ENCODE results near the gene ZNF853.

The ZNF853 gene

DNA sequence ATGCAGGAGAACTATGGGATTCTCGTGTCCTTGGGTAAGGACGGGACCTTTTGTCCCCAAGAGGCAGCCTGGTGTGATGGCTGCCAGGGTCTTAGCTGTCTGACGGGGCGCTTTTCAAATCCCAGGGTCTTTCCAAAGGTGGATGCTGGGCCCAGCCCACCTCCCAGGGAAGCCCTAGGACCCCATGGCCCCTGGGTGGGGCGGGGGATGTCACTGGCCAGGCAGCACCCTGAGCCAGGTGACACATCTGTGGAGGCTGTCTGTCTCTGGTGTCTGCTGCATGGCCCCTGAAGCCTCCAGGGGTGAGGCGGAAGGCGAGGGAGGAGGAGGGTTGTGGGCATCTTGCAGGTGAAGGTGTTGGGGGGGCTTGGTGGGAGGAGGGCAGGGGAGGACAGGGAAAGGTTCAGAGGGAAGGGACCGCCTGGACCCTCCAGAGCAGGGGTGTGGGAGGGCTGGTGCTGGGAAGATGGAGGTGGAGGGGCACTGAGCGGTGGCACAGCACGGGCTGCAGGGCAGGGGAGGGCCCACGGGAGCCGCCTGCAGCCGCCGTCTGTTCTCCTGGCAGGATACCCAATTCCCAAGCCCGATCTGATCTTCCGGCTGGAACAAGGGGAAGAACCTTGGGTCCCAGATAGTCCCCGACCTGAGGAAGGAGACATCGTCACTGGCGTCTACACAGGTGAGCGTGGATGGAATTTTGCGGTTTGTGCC is 28.7 kb downstream of the ZNF853 start:
- TF ChIP-seq, protein P1, sequence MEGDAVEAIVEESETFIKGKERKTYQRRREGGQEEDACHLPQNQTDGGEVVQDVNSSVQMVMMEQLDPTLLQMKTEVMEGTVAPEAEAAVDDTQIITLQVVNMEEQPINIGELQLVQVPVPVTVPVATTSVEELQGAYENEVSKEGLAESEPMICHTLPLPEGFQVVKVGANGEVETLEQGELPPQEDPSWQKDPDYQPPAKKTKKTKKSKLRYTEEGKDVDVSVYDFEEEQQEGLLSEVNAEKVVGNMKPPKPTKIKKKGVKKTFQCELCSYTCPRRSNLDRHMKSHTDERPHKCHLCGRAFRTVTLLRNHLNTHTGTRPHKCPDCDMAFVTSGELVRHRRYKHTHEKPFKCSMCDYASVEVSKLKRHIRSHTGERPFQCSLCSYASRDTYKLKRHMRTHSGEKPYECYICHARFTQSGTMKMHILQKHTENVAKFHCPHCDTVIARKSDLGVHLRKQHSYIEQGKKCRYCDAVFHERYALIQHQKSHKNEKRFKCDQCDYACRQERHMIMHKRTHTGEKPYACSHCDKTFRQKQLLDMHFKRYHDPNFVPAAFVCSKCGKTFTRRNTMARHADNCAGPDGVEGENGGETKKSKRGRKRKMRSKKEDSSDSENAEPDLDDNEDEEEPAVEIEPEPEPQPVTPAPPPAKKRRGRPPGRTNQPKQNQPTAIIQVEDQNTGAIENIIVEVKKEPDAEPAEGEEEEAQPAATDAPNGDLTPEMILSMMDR (IDR thresholded peaks at IDR 0.05; ENCODE audit: borderline replicate concordance, insufficient read depth, low read depth, low read length): no peak
- no peak overlapping the region for H3K4me3 ChIP-seq (ENCODE audit: low read depth, low read length)

DNA sequence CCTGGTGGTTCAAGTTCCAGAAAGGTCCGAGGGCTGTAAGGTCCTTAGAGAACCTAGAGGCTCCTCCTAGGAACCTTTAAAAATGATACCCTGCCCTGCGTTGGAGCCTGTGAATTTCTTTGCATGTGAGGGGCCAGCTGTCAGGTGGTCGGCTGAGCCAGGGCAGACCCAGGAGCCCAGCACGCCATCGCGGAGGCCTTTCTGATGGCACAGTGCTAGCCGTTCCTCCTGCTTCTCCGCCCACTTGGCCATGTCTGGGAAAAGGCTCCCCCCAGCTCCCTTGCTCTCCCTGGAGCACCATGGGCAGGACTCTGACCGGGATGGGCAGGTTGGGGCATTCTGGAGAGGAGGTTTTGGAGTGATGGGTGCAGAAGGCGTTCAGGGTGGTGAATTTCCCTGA is 29.3 kb downstream of the ZNF853 start:
- TF ChIP-seq, protein P1 (IDR thresholded peaks at IDR 0.05; ENCODE audit: borderline replicate concordance, insufficient read depth, low read depth, low read length): no peak
- no peak overlapping the region for H3K4me3 ChIP-seq (ENCODE audit: low read depth, low read length)

DNA sequence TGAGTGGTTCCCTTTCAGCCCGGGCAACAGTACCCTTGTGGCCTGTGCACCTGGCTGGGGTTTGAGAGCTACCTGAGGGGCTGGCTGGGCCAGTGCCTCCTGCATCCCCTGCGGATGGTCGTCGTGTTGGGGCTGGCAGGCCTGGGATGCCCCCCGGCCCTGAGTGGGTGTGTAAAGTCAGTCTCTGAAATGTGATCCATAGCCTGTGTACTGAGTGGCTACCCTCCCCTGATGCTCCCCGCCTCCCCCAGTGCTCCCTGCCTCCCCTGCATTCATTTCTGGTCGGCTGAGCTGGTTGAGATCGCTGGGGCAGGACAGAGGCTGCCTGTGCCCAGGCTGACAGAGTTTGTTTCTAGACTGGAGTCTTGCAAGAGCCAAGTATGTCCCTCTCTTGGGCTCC is 31.1 kb downstream of the ZNF853 start:
- TF ChIP-seq, protein P1 (IDR thresholded peaks at IDR 0.05; ENCODE audit: borderline replicate concordance, insufficient read depth, low read depth, low read length): no peak
- H3K4me3 ChIP-seq (ENCODE audit: low read depth, low read length): no peak overlapping the region

DNA sequence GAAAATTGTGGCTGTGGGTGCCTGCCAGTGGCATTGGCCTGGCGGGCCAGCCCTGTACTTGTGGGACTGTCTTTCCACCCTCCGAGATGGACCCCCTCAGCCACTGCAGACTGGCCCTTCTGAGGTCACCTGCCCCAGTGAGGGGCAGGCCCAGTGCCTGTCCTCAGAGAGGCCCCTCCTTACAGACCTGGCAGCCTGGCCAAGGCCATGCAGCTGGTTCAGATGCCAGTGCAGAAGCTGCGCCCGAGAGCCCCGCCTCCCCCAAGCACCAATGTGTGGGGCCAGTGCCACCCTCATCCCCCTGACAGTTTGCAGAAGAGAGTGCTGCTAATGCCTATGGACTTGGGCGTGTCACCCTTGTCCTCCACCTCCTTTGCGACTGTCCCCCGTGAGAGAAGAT is 31.7 kb downstream of the ZNF853 start:
- TF ChIP-seq, protein P1 (IDR thresholded peaks at IDR 0.05; ENCODE audit: borderline replicate concordance, insufficient read depth, low read depth, low read length): no peak
- H3K4me3 ChIP-seq (ENCODE audit: low read depth, low read length): no peak overlapping the region

DNA sequence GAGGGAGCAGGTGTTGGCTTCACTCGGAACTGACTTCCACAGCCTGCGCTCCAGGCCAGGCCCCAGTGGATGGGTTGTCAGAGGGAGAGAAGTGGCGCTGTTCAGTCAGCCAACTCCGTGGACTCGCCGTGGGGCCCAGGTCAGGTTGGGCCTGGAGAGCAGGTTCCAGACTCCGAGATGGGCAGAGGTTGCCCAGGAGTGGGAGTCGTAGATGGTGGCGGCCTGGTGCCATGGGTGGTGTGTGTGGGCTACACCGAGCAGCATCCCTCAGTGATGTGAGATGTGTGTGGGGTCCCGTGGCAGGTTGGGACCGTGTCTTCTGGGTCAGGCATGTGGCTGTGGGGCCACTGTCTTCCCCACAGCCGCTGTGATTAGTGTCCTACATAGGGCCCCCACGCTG is 32.1 kb downstream of the ZNF853 start:
- no peak overlapping the region for H3K4me3 ChIP-seq (ENCODE audit: low read depth, low read length)
- TF ChIP-seq, protein P1 (IDR thresholded peaks at IDR 0.05; ENCODE audit: borderline replicate concordance, insufficient read depth, low read depth, low read length): no peak

DNA sequence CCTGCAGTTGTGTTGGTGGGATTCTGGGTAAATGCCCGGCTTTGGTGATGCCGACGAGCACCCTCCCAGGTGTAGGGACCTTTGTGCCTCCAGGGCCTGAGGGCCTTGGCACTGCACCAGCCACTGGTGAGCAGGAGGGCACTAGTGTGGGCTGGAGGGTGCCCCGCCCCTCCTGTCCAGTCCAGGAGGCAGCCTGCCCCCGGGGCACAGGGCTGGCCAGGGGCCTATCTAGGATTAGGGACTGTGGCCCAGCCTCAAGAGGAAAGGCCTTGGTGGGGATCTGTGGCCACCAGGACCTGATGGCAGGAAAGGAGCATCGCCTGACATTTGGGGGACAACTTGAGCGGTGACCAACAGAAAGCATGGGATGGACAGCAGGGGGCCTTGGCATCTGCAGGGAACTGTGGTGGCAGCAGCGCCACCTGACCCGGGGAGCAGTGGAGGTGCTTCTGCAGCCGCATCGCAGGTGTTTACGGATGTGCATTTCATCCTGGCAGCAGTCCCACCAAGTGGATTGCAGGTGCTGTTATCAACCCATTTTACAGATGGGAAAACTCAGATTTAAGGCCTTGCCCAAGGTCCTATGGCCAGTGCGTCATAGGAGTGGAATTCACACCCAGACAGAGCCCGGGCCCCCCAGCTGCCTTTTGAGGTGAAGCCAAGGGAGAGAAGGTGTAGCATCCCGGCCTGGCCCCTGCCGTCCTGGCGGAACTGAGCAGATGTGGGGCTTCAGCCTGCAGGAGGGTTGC is 32.8 kb downstream of the ZNF853 start:
- TF ChIP-seq, protein P1 (IDR thresholded peaks at IDR 0.05; ENCODE audit: borderline replicate concordance, insufficient read depth, low read depth, low read length): no peak
- H3K4me3 ChIP-seq (ENCODE audit: low read depth, low read length): no peak overlapping the region

DNA sequence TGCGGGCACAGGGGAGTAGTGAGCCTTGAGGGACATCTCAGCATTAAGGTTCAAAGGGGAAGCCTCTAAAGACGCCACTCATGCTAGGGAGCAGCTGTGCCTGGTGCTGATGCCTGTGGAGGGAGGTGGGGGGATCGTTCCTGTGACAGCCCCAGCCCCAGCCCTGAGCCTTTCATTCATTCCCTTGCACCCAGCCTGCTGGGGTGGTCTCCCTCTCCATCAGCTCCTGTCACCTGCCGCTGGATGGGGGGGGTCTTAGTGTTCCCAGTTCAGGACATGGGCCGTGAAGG is 33.4 kb downstream of the ZNF853 start:
- TF ChIP-seq, protein P1 (IDR thresholded peaks at IDR 0.05; ENCODE audit: borderline replicate concordance, insufficient read depth, low read depth, low read length): no peak
- no peak overlapping the region for H3K4me3 ChIP-seq (ENCODE audit: low read depth, low read length)
